Stimulated activated naive CD8-positive, alpha-beta T cell treated with anti-CD3 and anti-CD28 coated beads, Interleukin-15, amount 100 ng/mL, for 72 hours (primary cell): Measurements from ENCODE around the gene JAG2.
A peak's percentile ranks its signal among the peaks of the same experiment; 100 is the strongest.

Source experiments
- ATAC-seq: fragments of 150-1000 bp; cut with Tn5 transposase; 2 replicates; pipeline ENCODE4 v1.10.0; 2021; ENCODE audit warnings: mild to moderate bottlenecking, moderate library complexity
- DNase-seq, 2 donors: peaks; one replicate each; pipeline ENCODE4 v3.0.0; 2021 to 2022
- H3K27ac Mint-ChIP-seq, 2 donors: one replicate each; pipeline ENCODE4 v1.8.0; 2022; ENCODE audit warnings: mild to moderate bottlenecking in 2 of 2, mixed read lengths in 2 of 2, moderate library complexity in 2 of 2
- H3K27me3 Mint-ChIP-seq: one replicate; pipeline ENCODE4 v1.8.0; 2022; ENCODE audit warnings: mixed read lengths
- H3K4me1 Mint-ChIP-seq: one replicate; pipeline ENCODE4 v1.8.0; 2022; ENCODE audit warnings: mild to moderate bottlenecking, mixed read lengths
- H3K4me3 Mint-ChIP-seq, 2 donors: one replicate each; pipeline ENCODE4 v1.8.0; 2022; ENCODE audit warnings: mild to moderate bottlenecking in 2 of 2, mixed read lengths in 2 of 2, moderate library complexity in 1 of 2
- H3K9me3 Mint-ChIP-seq, 2 donors: one replicate each; pipeline ENCODE4 v1.8.0; 2022; ENCODE audit warnings: mixed read lengths in 2 of 2

The JAG2 gene

DNA sequence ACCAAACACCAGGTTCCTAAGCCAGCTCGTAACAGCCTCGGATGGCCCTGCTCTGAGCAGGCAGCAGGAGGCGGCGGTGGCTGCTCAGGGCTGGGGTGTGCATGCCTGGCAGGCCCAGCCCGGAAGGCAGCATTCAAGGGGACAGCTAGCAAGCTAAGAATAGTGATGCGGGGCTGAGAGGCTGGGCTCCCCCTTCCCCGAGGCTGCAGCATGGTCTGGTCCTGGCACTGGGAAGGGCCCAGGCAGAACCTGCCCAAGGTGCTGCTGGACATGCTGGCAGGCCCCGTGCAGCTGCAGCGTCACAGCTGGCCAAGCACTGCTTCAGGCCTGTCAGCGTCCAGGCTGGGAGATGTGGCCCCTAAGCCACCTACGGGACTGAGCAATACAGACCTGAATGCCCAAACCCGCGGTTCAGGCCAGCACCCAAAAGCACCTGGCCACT lies 38.9 kb upstream of the JAG2 start:
- ATAC-seq = no peak
- no peak for DNase-seq
- Mint-ChIP-seq H3K27me3 (peaks cover 7% of the 10 kb centered on the region), H3K9me3 (no peaks in the 10 kb centered on the region), H3K4me3 (no peak overlapping the region), H3K27ac (no peak overlapping the region), H3K4me1 (peaks cover 25% of the 10 kb centered on the region)

DNA sequence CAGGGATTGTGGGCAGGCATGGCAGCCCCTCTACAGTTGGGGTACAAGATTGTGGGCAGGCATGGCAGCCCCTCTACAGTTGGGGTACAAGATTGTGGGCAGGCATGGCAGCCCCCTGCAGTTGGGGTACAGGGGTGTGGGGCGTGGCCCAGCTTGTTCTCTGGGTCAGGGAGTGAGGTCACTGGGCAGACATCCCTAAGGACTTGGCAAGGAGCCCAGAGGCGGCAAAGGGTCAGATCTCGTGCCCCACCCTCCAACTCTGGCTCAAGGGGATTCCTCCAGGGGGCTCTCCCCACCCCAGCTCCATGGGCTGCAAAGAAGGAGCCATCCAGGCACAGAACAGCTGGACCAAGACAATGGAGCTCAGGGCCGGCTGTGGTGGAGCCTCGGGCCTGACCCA lies 38.3 kb upstream of the JAG2 start:
- Mint-ChIP-seq H3K9me3 (no peaks in the 10 kb centered on the region), H3K4me1 (peaks cover 31% of the 10 kb centered on the region)
- DNase-seq = no peak

DNA sequence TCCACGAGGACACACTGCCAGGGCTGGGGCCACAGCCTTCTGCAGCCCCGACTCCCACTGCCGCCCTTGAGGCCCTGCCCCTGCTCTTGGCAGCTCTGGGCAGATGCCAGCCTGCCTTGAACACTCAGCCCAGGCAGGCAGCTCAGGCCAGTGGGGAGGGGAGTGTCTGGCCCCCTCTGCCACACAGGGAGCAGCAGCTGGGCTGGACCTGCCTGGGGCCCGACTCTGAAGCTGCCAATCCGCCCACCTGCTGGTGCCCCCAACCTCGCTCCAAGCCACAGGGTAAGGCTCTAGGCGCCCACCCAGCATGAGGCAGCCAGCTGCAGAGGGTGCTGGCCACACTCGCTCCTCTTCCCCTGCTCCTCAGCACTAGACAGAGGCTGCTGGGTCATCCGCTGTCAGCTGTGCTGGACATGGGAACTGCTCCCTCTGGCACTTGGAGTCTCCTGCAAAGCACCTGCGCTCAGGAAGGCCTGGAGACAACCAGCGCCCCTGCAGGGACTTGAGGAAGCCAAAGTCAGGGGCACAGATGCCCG lies 37.2 kb upstream of the JAG2 start:
- H3K9me3 Mint-ChIP-seq = no peaks in the 10 kb centered on the region
- H3K27me3 Mint-ChIP-seq = peaks cover 19% of the 10 kb centered on the region
- H3K27ac Mint-ChIP-seq = peak overlapping the region in 1 of 2 donors; percentile 34
- no peak for ATAC-seq
- DNase-seq = no peak
- H3K4me3 Mint-ChIP-seq = no peak overlapping the region
- H3K4me1 Mint-ChIP-seq = peaks cover 40% of the 10 kb centered on the region

More for the DNA sequence above, 38.3 kb upstream of the JAG2 start:
- Mint-ChIP-seq H3K4me3 (no peak overlapping the region), H3K27ac (no peak overlapping the region), H3K27me3 (peaks cover 13% of the 10 kb centered on the region)
- ATAC-seq = no peak

DNA sequence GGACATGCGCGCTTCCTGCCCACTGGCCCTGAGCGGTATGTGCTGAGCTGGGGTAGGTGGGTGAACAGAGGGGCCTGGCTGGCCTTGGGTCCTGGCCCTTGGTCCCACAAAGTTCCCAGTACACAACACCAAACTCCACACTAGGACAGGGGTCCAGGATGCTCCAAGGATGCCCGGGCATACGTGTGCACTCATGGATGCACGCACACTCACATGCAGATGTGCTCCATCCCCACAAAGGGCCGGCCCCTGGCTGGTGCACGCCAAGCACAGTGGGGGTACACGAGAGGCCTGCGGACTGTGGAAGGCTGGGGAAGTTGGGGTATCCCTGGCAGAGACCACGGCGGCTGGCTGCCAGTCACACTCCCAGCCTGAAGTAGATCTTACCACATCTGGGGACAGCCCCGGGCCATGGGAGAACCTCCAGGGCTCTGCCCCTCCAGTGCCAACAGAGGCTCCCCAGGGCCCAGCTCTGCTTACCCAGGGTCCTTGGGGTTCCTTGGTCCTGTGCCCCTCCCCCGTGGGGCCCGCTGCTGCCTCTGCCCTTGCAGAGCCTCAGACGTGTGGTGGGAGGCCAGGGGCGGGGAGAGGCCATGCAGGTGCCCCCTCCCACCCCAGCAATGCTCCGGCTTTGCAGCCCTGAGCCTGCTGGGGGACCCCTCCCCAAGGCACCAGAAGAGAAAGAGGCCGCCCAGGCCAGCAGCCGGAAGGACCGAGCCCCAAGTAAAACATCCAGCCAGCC lies 36.5 kb upstream of the JAG2 start:
- Mint-ChIP-seq H3K4me3 (no peak overlapping the region), H3K4me1 (peaks cover 40% of the 10 kb centered on the region), H3K27ac (no peak overlapping the region), H3K9me3 (no peaks in the 10 kb centered on the region), H3K27me3 (peaks cover 25% of the 10 kb centered on the region)
- ATAC-seq (no peak), DNase-seq (no peak)

DNA sequence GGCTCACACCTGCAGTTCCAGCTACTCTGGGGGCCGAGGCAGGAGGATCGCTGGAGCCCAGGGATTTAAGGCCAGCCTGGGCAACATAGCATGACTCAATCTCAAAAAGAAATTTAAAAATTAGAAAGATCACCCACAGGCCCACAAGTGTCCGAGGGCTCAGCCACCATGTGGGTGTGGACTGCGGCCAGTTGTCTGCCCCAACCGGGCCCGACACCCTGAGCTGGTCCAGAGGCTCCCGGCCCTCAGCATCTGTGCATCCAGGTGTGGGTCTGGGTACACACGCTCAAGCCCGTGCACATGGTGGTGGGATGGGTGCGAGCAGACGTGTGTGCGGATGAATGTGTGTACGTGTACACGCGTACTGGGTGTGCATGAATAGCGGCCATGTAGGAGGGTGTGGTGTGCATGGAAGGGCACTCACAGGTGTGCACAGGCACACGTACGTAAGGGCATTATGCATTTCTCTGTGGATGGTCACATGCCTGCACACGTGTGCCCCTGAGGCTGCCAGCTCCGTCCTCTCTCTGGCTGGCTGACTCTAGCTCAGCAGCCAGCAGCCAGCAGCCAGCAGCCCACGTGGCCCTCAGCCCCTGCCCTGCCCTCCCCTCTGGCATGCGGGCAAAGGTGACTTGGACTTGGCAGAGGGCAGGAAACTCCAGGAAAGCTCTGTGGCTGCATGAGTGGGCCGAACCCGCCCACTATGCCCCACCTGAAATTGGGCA lies 35.8 kb upstream of the JAG2 start:
- Mint-ChIP-seq H3K9me3 (no peaks in the 10 kb centered on the region), H3K27ac (no peak overlapping the region), H3K4me1 (peaks cover 44% of the 10 kb centered on the region), H3K27me3 (peaks cover 33% of the 10 kb centered on the region), H3K4me3 (no peak overlapping the region)
- ATAC-seq (no peak), DNase-seq (no peak)

DNA sequence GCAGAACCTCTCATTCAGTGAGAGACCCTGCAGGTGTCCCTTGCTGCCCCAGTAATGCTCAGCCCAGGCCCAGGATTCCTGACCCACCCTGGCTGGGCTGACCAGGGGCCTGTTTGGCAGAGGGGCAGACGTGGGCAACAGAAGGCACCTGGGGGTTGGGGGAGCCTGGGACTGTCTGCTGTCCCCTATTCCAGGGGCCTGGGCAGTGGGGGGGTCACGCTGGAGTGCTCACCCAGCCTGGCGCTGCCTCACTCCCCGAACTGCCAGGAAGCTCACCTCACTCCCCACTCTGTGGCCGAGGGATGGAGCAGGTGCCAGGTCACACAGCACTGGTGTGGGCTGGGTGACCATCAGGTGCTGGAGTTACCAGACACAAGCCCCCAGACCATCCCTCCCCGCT lies 35.1 kb upstream of the JAG2 start:
- no peak overlapping the region for H3K4me3 Mint-ChIP-seq
- H3K27ac Mint-ChIP-seq = no peak overlapping the region
- peaks cover 39% of the 10 kb centered on the region for H3K27me3 Mint-ChIP-seq
- H3K9me3 Mint-ChIP-seq = no peaks in the 10 kb centered on the region
- no peak for DNase-seq
- peaks cover 51% of the 10 kb centered on the region for H3K4me1 Mint-ChIP-seq
- ATAC-seq = no peak

DNA sequence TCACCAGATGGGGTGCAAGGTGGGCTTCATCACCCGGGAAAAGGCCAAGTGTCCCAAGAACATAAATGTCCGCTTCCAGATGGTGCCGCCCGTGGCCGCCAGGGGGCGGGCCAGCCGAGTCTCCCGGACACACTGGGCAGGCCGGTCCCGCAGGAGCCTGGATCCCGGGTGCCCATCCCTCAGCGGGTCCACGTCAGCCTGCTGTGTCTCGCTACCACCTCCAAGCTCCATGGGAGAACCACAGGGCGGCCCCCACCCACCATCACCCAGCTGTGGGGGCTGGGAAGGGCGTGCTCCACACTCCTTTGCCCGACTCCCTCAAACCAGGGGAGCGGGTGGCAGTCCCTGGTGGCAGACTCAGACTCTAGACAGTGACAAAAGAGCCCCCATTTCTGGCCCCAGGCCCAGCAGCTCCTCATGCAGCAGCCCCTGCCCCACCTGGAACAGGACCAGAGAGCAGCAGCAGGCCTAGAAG lies 34.5 kb upstream of the JAG2 start:
- Mint-ChIP-seq H3K4me3 (no peak overlapping the region), H3K27ac (no peak overlapping the region), H3K27me3 (peaks cover 45% of the 10 kb centered on the region), H3K4me1 (peaks cover 52% of the 10 kb centered on the region), H3K9me3 (no peaks in the 10 kb centered on the region)
- peak; percentile 37 for ATAC-seq
- DNase-seq = peak in 1 of 2 donors; percentile 61

DNA sequence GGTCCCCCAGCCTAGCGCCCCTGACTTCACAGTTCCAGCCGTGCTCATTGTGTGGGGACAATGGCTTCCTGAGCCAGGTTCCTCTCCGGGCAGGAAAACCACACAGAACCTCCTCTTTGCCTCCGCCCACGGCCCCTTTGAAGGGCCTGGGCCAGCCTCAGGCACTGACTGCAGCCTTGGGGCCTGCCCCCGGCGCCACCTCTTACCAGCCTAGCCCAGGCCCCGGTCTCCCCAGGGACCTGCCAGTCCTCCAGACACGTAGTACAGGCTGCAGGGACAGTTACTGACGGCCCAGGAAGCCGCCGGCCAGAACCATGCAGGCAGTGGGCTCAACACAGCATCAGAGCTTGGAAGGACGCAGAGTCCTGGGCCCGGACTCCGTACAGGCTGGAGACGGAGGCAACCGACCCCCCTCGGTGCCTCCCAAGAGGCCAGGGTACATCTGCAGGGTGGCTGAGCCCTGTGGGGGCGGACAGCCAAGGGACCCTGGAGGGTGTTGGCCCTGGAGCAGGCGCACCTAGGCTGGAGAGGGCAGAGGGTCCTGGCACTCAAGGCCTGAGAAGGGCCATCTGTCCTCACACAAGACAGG lies 33.4 kb upstream of the JAG2 start:
- Mint-ChIP-seq H3K27ac (peak overlapping the region; percentile 65 to 67), H3K27me3 (peaks cover 56% of the 10 kb centered on the region), H3K4me3 (peak overlapping the region in 1 of 2 donors; percentile 57), H3K4me1 (peaks cover 58% of the 10 kb centered on the region), H3K9me3 (no peaks in the 10 kb centered on the region)
- DNase-seq (peak in 1 of 2 donors; percentile 60), ATAC-seq (peak; percentile 66)

DNA sequence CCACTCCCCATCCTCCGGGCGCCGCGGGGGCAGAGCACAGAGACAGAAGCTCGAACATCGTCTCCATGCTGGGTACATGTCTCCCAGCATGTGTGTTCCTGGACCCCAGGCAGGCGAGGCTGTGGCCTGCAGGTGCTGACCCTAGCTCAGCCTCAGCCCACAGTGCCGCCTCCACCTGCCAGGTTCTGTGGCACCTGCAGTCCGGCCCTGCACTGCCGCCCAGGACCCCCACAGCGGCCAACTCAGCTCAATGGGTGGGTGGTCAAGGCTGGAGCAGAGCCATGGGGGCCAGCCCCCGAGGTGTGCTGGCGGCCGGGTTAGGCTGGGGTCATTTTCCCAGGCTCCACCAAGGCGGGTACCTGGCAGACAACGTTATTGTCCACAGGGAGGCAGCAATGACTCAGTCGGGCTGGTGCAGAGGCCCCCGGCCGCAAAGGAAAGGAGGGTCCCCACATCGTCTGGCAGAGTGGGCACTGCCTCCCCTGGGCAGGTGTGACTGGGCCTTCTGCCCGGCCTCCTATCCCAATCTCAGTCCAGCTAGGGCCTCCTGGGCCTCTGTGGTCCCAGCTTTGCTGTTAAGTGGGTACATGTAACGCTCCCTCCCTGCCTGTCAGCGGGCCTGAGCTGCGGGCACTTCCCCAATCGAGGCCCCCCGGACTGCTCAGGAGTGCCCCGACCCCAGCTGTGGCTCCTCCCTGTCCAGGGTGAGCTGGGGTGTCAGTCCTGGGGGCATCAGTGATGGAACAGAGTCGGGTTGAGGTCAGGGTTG lies 32.8 kb upstream of the JAG2 start:
- peak; percentile 34 for ATAC-seq
- H3K4me3 Mint-ChIP-seq = peak overlapping the region in 1 of 2 donors; percentile 57
- H3K27me3 Mint-ChIP-seq = peaks cover 62% of the 10 kb centered on the region
- no peaks in the 10 kb centered on the region for H3K9me3 Mint-ChIP-seq
- H3K4me1 Mint-ChIP-seq = peaks cover 61% of the 10 kb centered on the region
- peak overlapping the region; percentile 65 to 67 for H3K27ac Mint-ChIP-seq
- peak in 1 of 2 donors; percentile 31 for DNase-seq

DNA sequence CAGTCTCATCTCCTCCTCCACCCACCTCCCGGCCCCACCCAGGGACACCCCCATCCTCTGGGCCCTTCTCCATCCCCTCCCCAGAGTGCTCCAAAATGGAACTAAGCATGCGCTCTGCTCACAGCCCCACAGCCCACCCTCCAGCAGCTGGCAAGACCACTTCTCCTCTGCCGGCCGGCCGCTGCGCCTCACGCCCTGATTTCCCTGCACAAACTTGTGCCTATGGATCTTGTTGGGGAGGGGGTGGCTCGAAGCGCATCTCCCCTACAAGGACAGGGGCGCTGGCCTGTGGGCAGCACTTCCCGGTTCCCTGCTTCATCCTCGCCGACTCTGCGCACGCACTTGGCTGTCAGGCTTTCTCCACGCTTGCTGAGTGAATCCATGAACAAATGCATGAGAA lies 32.1 kb upstream of the JAG2 start:
- H3K4me3 Mint-ChIP-seq = no peak overlapping the region
- ATAC-seq (no peak), DNase-seq (no peak)
- H3K27me3 Mint-ChIP-seq = peaks cover 69% of the 10 kb centered on the region
- H3K9me3 Mint-ChIP-seq = no peaks in the 10 kb centered on the region
- H3K27ac Mint-ChIP-seq = no peak overlapping the region
- peaks cover 68% of the 10 kb centered on the region for H3K4me1 Mint-ChIP-seq

DNA sequence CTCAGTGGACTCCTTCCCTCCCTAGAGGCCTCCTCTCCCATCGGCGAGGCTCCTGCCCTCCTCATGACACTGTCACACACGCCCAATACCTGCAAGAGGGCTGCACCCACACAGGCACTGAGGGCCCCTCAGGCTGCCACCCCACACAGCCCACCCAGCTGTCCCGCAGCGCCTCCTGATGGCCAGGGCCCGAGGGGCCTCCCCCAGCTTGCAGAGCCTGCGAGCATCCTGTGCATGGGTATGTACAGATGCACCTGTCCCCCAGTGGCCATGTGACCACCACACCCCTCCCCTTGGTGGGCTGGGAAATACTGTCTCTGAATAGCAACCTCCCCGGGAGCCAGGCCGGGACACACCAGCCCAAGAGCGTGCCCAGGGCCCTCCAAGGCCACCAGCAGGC lies 31.5 kb upstream of the JAG2 start:
- peaks cover 71% of the 10 kb centered on the region for H3K4me1 Mint-ChIP-seq
- DNase-seq (no peak), ATAC-seq (no peak)
- no peak overlapping the region for H3K4me3 Mint-ChIP-seq
- no peaks in the 10 kb centered on the region for H3K9me3 Mint-ChIP-seq
- peaks cover 75% of the 10 kb centered on the region for H3K27me3 Mint-ChIP-seq
- H3K27ac Mint-ChIP-seq = no peak overlapping the region

DNA sequence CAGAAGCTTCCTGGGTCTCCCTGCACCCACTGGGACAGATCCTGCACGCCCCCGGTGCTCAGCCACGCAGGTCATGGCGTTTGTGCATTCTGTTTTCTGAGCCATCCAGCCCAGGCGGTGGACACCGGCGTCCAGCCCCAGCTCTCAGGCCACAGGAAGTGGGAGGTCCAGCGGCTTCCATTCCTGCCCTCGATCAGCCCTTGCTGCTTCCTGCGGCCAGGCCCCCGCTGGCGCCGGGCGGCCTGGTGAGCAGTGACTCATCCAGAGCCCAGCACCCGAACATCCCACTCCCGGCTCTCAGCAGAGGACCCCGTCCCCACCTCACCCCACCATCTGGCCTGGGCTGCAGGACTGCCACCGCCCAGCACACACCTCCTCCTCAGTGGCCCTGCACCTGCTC lies 30.5 kb upstream of the JAG2 start:
- ATAC-seq (no peak), DNase-seq (no peak)
- H3K4me3 Mint-ChIP-seq = no peak overlapping the region
- peaks cover 81% of the 10 kb centered on the region for H3K27me3 Mint-ChIP-seq
- H3K27ac Mint-ChIP-seq = peak overlapping the region in 1 of 2 donors; percentile 36
- H3K9me3 Mint-ChIP-seq = no peaks in the 10 kb centered on the region
- H3K4me1 Mint-ChIP-seq = peaks cover 71% of the 10 kb centered on the region

DNA sequence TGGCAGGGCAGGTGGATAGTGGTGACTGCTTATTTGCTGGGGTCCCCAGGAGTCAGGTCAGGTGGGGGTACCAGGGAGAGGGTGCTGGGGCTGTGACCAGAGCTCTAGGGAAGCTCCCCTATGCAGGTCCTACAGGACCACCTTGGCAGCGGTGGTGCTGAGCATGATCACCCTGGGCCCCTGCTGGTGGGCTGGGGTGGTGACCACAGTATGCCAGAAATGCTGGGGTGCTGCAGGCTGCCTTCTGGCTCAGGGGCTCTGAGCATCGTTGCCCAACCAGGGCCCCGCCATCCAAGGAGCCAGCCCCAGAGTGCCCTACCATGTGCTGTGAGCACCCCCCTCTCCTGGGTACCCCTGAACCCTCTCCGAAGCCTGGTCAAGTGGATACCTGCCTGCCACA lies 30.0 kb upstream of the JAG2 start:
- peaks cover 72% of the 10 kb centered on the region for H3K4me1 Mint-ChIP-seq
- no peak for DNase-seq
- no peak for ATAC-seq
- peak overlapping the region in 1 of 2 donors; percentile 88 for H3K27ac Mint-ChIP-seq
- no peaks in the 10 kb centered on the region for H3K9me3 Mint-ChIP-seq
- peaks cover 80% of the 10 kb centered on the region for H3K27me3 Mint-ChIP-seq
- H3K4me3 Mint-ChIP-seq = no peak overlapping the region

DNA sequence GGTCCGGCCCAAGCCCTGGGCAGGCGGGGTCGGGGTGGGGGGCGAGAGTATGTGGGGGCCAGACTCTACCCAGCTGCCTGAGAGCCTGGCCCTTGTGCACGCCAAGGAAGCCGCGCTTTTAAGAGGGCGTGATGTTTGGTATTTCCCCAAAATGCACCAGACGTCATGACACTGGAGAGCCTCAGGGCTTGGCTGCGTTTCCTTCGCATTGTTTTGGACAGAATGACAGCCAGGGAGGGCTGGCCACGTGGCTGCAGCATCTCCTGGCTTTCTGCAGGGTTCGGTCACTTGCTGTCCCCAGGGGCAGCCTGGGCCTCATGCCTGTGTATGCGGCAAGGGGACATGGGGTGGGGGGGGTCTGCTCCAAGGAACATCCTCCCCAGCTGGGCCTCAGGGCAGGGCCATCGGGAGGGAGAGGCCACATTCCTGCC lies 28.6 kb upstream of the JAG2 start:
- H3K4me1 Mint-ChIP-seq = peaks cover 72% of the 10 kb centered on the region
- H3K9me3 Mint-ChIP-seq = no peaks in the 10 kb centered on the region
- no peak overlapping the region for H3K27ac Mint-ChIP-seq
- H3K4me3 Mint-ChIP-seq = peak overlapping the region in 1 of 2 donors; percentile 15
- DNase-seq (peak in 1 of 2 donors; percentile 40), ATAC-seq (peak; percentile 34)
- H3K27me3 Mint-ChIP-seq = peaks cover 78% of the 10 kb centered on the region
